ENCODE results near the gene CST1. TPM values are rescaled to one million over a fixed set of nuclear protein-coding genes. Genes with fewer than 3 reads are reported as not detected.

The CST1 gene
- total and polyA plus RNA-seq, 7 experiments from 2014 or later, result not detected

- H3K36me3 Mint-ChIP-seq, result no peaks in the 10 kb centered on the region
- intact Hi-C loops (cut with micrococcal nuclease), result no loop called here
- ATAC-seq (no peak), DNase-seq (no peak)
- Histone ChIP-seq H3K4me3 (ENCODE audit: low read length) (no peak overlapping the region), H3K27me3 (ENCODE audit: control insufficient read depth in 2 of 2, insufficient read depth in 2 of 2, low read length in 2 of 2) (no peaks in the 10 kb centered on the region), H3K4me1 (ENCODE audit: control insufficient read depth in 2 of 2, insufficient read depth in 2 of 2, low read length in 2 of 2) (no peaks in the 10 kb centered on the region), H3K36me3 (ENCODE audit: control insufficient read depth in 2 of 3, insufficient read depth in 3 of 3, low read length in 3 of 3) (no peaks in the 10 kb centered on the region), H3K9me3 (ENCODE audit: control insufficient read depth in 2 of 3, low read length in 3 of 3) (no peaks in the 10 kb centered on the region), H3K27ac (ENCODE audit: low read depth, low read length) (no peak overlapping the region)
- no peak overlapping the region for H3K27ac Mint-ChIP-seq
- H3K9me3 Mint-ChIP-seq, result no peaks in the 10 kb centered on the region
- ChIA-PET CTCF (no interaction called here), POLR2A (no interaction called here)
- H3K4me1 Mint-ChIP-seq, result no peaks in the 10 kb centered on the region
- H3K4me3 Mint-ChIP-seq, result no peak overlapping the region
- peaks cover 0 to 26% (median 14%) of the 10 kb centered on the region in 5 donors for H3K27me3 Mint-ChIP-seq
Measured at GRCh38 chr20:23697947-23698346, 52.8 kb downstream of the CST1 start.

Other genes with a start within 250 kb of the CST1 start
- gene CST9L, start 182.5 kb downstream of the CST1 start, total RNA-seq, result not detected
- gene CST9L, start 182.5 kb downstream of the CST1 start, polyA plus RNA-seq, result not detected
- gene CST9, start 145.0 kb downstream of the CST1 start, total RNA-seq, result not detected
- not detected for gene CST9, start 145.0 kb downstream of the CST1 start, polyA plus RNA-seq
- gene CST3, start 113.0 kb downstream of the CST1 start, total RNA-seq, result 100 to 1,000 TPM in 1 of 5 experiments, 10 to 100 TPM in 3, 1 to 10 TPM in 1; 1.7 to 520 (median 22.2) TPM
- gene CST3, start 113.0 kb downstream of the CST1 start, polyA plus RNA-seq, result 1 to 10 TPM; 2.5 to 5.5 TPM
- gene CST4, start 61.9 kb downstream of the CST1 start, total RNA-seq, result not detected
- gene CST4, start 61.9 kb downstream of the CST1 start, polyA plus RNA-seq, result not detected
- not detected for gene CST2, start 75.8 kb upstream of the CST1 start, total RNA-seq
- gene CST2, start 75.8 kb upstream of the CST1 start, polyA plus RNA-seq, result not detected
- gene CST5, start 128.8 kb upstream of the CST1 start, total RNA-seq, result not detected
- not detected for gene CST5, start 128.8 kb upstream of the CST1 start, polyA plus RNA-seq
- gene GGTLC1, start 237.8 kb upstream of the CST1 start, total RNA-seq, result not detected
- not detected for gene GGTLC1, start 237.8 kb upstream of the CST1 start, polyA plus RNA-seq

Measured in naive thymus-derived CD4-positive, alpha-beta T cell (primary cell).